Activated CD8-positive, alpha-beta memory T cell treated with anti-CD3 and anti-CD28 coated beads for 36 hours (primary cell): ENCODE results near the gene PPP1R16B. TPM values are rescaled to one million over a fixed set of nuclear protein-coding genes. Genes with fewer than 3 reads are reported as not detected.
"Not testable (repeated sequence)": the region's sequence is repeated elsewhere in the genome, so short reads cannot be mapped to it uniquely, and the experiment has no call there.

ENCODE experiments used
- CTCF ChIA-PET: fragments of 350-600 bp; sonication (Branson Sonifier 250); formaldehyde crosslinking; loops from one replicate; lab custom pipeline; 2021; ENCODE audit warnings: antibody characterized with exemption; lab: Charles Lee
- POLR2A ChIA-PET: fragments of 350-600 bp; sonication (Branson Sonifier 250); formaldehyde crosslinking; loops from one replicate; lab custom pipeline; 2021; ENCODE audit warnings: antibody characterized with exemption; lab: Charles Lee
- total RNA-seq, 2 experiments: library from RNA; stranded (reverse); gene quantifications; one replicate each; pipeline ENCODE4 v1.2.3, GENCODE V29; 2021

The PPP1R16B gene
- total RNA-seq, 2 experiments from 2014 or later, result 156 to 164 TPM

GRCh38 chr20:38857703-38858102 is 52.2 kb downstream of the PPP1R16B start:
- ChIA-PET POLR2A (interaction anchor here (1.0 kb wide), 1 partner anchor 26 kb away, joined by 3 read pairs; no protein-coding TSS in a partner anchor), CTCF (interaction anchor here (0.8 to 1.5 kb wide), 4 partner anchors 9 to 51 kb away, joined by 3 to 4 read pairs (median 3); no protein-coding TSS in a partner anchor)

DNA sequence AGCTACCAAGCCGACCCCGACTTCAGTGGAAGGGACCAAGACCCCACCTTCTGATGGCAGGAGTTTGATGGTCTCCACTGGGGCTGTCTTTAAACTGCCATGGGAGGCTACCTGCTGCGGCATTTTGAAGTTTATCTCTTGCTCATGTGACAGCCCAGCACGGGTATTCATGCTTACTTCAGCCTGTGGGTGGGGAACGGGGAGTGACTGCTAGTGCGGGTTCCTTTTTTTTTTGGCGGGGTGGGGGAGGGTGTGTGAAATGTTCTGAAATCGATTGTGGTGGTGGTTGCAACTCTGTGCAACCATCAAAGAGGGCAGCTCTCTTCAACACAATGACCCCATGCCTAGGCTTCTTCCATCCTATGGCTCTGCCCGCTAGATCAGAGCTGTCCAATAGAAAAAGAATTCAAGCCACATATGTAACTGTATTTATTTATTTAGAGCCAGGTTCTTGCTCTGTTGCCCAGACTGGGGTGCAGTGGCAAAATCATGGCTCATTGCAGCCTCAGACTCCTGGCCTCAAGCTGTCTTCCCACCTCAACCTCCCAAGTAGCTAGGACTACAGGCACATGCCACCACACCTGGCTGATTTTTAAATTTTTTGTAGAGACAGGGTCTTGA is 53.7 kb downstream of the PPP1R16B start:
- ChIA-PET POLR2A (interaction anchor here (0.9 kb wide), 1 partner anchor 16 kb away, joined by 4 read pairs; no protein-coding TSS in a partner anchor), CTCF (interaction anchor here (0.9 to 1.4 kb wide), 4 partner anchors 13 to 17 kb away, joined by 3 to 5 read pairs (median 4); no protein-coding TSS in a partner anchor)

DNA sequence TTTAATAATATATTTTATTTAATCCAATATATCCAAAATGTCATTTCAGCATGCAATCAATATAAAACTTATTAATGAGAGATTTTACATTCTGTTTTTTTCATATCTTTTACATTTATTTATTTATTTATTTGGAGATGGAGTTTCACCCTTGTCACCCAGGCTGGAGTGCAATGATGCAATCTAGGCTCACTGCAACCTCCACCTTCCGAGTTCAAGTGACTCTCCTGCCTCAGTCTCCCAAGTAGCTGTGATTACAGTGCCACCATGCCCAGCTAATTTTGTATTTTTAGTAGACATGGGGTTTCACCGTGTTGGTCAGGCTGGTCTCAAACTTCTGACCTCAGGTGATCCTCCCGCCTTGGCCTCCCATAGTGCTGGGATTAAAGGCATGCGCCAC is 54.4 kb downstream of the PPP1R16B start:
- POLR2A ChIA-PET, result not testable (repeated sequence)
- CTCF ChIA-PET, result interaction anchor here (0.9 to 1.4 kb wide), 3 partner anchors 13 to 17 kb away, joined by 3 to 4 read pairs (median 4); no protein-coding TSS in a partner anchor

- CTCF ChIA-PET, result interaction anchor here (1.4 to 1.5 kb wide), 2 partner anchors 18 to 21 kb away, joined by 3 to 4 read pairs; no protein-coding TSS in a partner anchor
Observed at GRCh38 chr20:38861071-38861401, 55.5 kb downstream of the PPP1R16B start.

DNA sequence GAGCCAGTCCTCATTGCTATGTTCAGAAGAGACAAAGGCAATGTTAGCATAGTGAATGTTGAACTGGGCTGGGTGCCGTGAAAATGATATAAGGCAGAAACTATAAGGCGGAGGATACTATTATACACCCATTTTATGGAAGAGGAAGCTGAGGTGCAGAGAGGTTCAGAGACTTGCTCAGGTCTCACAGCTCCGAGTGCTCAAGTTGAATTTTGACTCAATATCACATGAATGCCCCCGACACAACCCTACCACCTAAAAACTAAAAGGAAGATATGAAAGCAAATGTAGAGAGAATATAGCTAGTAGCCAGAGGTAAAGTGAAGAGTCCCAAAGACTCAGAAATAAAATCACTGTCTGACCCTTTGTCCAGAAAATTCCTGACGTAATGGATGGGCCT is 56.7 kb downstream of the PPP1R16B start:
- CTCF ChIA-PET, result interaction anchor here (1.0 to 1.6 kb wide), 7 partner anchors 9 to 54 kb away, joined by 3 to 10 read pairs (median 3); no protein-coding TSS in a partner anchor
- POLR2A ChIA-PET, result interaction anchor here (0.6 to 2.0 kb wide), 5 partner anchors 9 to 59 kb away, joined by 3 to 8 read pairs (median 5); no protein-coding TSS in a partner anchor

More at GRCh38 chr20:38861071-38861401, 55.5 kb downstream of the PPP1R16B start:
- POLR2A ChIA-PET, result interaction anchor here (0.8 kb wide), 1 partner anchor 12 kb away, joined by 3 read pairs; no protein-coding TSS in a partner anchor

DNA sequence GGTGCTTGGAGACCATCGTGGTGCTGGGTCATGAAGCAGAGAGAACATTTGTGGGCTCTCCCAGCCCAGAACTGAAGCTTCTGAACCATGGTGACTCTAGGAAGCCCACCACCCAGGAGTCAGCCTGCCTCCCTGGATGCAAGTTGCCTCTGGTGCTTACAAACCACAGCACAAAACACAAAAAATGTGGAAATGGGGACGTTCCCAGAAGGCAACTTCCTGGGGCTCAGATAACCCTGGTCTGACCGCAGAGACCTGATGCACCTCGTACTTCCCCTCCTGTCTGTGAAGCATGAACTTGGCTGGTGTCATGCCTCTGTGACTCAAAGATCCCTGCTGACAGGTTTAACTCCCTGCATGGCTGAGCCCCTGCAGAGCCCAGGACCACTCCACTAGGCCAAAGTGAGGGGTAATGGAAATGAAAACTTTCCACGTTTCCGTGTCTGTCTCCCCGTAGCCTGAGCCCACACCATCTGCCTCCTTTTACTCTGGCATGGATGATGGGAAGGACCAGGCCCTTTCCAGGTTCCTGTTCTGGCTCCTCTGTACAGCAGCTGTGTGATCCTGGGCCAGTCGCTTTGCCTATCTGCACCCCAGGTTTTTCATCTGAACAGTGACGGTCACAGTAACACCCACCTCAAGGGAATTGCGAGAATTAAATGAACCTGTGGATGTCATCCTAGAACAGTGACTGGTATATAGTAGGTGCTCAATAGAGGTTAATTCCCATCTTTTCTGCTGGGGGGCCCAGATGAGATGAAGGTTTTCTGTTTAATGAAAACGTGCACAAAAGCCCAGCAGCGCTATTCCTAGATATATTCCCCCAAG is 57.7 kb downstream of the PPP1R16B start:
- POLR2A ChIA-PET, result interaction anchor here (0.6 to 2.0 kb wide), 4 partner anchors 8 to 60 kb away, joined by 3 to 7 read pairs (median 5); no protein-coding TSS in a partner anchor
- CTCF ChIA-PET, result interaction anchor here (1.0 to 1.6 kb wide), 7 partner anchors 10 to 55 kb away, joined by 3 to 10 read pairs (median 3); no protein-coding TSS in a partner anchor

- ChIA-PET CTCF (interaction anchor here (0.6 kb wide), 1 partner anchor 25 kb away, joined by 3 read pairs; no protein-coding TSS in a partner anchor), POLR2A (no interaction called here)
Observed at GRCh38 chr20:38864662-38865061, 59.2 kb downstream of the PPP1R16B start.

GRCh38 chr20:38866265-38867061 is 61.0 kb downstream of the PPP1R16B start:
- POLR2A ChIA-PET, result no interaction called here
- CTCF ChIA-PET, result no interaction called here

DNA sequence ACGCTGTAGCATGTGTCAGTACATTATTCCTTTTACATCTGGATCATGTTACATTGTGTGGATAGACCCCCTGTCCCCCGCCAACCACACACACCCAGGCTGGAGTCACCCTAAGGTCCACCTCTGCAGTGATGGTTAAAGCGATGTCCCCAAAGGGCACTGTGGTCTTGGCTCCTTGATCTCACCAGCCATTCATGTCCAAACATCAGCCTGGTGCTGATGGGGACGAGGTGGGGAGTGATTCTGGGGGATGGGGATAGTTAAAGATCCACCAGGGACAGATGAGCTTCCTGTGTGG is 61.5 kb downstream of the PPP1R16B start:
- ChIA-PET POLR2A (no interaction called here), CTCF (no interaction called here)

DNA sequence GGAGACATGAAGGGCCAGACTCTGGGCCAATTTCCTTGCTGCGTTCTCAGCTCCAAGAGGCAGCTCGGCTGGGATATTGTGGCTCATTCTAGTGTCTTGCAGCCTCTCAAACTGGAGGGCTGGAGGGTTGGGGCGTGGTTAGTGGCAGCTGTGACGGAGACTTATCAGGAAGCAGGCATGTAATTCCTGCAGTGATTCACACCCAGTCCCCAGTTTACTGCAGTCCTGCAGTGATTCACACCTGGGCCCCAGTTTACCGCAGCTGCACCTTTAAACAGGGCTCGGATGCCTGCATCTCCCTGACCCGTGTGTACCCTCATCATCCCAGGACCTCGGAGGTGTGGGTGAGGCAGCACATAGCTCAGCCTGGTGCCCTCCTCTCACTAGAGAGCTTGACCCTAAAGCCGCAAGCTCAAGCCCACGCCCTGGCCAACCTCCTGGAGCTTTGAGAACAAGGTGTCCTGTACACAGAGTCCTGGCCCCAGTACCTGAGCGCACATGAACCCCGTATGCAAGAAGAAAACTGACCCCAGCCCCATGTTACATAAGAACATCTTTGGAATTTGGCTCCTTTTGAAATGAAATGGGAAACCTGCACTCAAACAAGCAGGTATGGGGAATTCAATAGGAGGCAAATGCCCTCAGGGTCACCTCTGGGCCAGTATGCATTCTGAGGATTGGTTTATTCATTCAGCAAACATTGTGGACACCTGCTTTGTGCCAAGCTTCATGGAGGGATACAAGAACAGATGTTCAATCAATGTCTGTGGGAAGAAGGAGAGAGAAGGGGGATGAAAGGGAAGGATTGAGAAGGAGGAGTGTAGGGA is 65.4 kb downstream of the PPP1R16B start:
- ChIA-PET CTCF (interaction anchor here (0.7 to 1.2 kb wide), 4 partner anchors 21 to 119 kb away, joined by 3 read pairs; no protein-coding TSS in a partner anchor), POLR2A (interaction anchor here (1.2 to 1.3 kb wide), 2 partner anchors 8 to 28 kb away, joined by 4 to 7 read pairs; no protein-coding TSS in a partner anchor)

GRCh38 chr20:38871560-38871953 is 66.1 kb downstream of the PPP1R16B start:
- POLR2A ChIA-PET, result interaction anchor here (1.2 to 2.0 kb wide), 3 partner anchors 9 to 29 kb away, joined by 4 to 14 read pairs (median 7); no protein-coding TSS in a partner anchor

GRCh38 chr20:38872036-38872435 is 66.5 kb downstream of the PPP1R16B start:
- ChIA-PET POLR2A (interaction anchor here (0.9 to 5.3 kb wide), 7 partner anchors 9 to 67 kb away, joined by 3 to 25 read pairs (median 3); partner anchors contain the start of gene PPP1R16B), CTCF (interaction anchor here (0.9 to 3.4 kb wide), 6 partner anchors 10 to 120 kb away, joined by 3 to 24 read pairs (median 6); no protein-coding TSS in a partner anchor)

More at GRCh38 chr20:38871560-38871953, 66.1 kb downstream of the PPP1R16B start:
- CTCF ChIA-PET, result interaction anchor here (1.0 to 1.2 kb wide), 2 partner anchors 30 to 120 kb away, joined by 3 read pairs; no protein-coding TSS in a partner anchor

- ChIA-PET POLR2A (interaction anchor here (0.9 to 5.3 kb wide), 9 partner anchors 10 to 67 kb away, joined by 3 to 25 read pairs (median 3); partner anchors contain the start of gene PPP1R16B), CTCF (interaction anchor here (0.8 to 3.4 kb wide), 10 partner anchors 10 to 121 kb away, joined by 3 to 24 read pairs (median 4); no protein-coding TSS in a partner anchor)
Observed at GRCh38 chr20:38872491-38873049, 67.1 kb downstream of the PPP1R16B start.

DNA sequence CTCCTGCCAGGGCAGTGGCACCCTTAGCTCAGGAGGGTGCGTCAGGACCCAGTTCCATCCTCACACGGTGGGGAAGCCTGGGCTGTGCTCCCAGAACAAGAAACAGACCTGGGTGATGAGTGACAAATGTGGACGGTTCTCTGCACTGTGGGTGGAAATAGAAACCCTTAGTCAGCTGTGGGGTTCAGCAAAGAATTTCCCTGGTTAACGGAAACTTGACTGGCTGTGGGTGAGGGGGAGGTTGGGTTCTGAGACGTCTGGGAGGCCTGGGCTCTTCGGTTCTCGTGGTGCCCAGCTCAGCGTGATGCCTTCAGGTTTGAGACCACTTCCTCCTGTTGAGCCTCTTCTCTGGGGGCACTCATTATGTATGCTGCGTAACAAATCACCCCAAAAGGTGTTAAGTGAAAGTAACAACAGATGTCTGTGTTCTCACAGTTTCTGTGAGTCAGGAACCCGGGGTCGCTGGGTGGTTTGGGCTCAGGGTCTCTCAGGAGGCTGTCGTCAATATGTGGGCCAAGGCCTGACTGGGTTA is 67.6 kb downstream of the PPP1R16B start:
- ChIA-PET POLR2A (interaction anchor here (0.9 to 5.3 kb wide), 7 partner anchors 10 to 68 kb away, joined by 3 to 25 read pairs (median 5); partner anchors contain the start of gene PPP1R16B), CTCF (interaction anchor here (0.8 to 3.4 kb wide), 10 partner anchors 11 to 68 kb away, joined by 3 to 24 read pairs (median 6); partner anchors contain the start of gene PPP1R16B)

GRCh38 chr20:38874460-38875174 is 69.1 kb downstream of the PPP1R16B start:
- CTCF ChIA-PET, result interaction anchor here (0.9 to 3.4 kb wide), 7 partner anchors 9 to 69 kb away, joined by 3 to 24 read pairs (median 7); partner anchors contain the start of gene PPP1R16B
- POLR2A ChIA-PET, result interaction anchor here (0.6 to 5.3 kb wide), 8 partner anchors 8 to 75 kb away, joined by 3 to 25 read pairs (median 4); partner anchors contain the start of gene PPP1R16B
